Fibroblast of villous mesenchyme (primary cell): ENCODE data around the gene TMEM221. TPM values are rescaled to one million over a fixed set of nuclear protein-coding genes. Genes with fewer than 3 reads are reported as not detected.

Experiments used
- DNase-seq: peaks from one replicate; pipeline ENCODE4 v3.0.0-alpha.2; 2010; ENCODE audit warnings: low read depth
- H3K4me3 ChIP-seq: 2 replicates; pipeline ENCODE4 v1.5.1; 2011; ENCODE audit warnings: low read depth, mild to moderate bottlenecking, low read length
- total RNA-seq: library from RNA; depleted of rRNA; stranded (reverse); fragments of >200 nt; gene quantifications from 2 replicates; pipeline ENCODE4 v1.2.3, GENCODE V29; 2012
- TF ChIP-seq, protein P1 (sequence below): IDR thresholded peaks from 2 replicates; pipeline ENCODE4 v1.5.1; 2012; ENCODE audit warnings: low read depth, mild to moderate bottlenecking, low read length; ENCODE audit not compliant: insufficient read depth

Gene TMEM221
- total RNA-seq, 1 donor: not detected

DNA sequence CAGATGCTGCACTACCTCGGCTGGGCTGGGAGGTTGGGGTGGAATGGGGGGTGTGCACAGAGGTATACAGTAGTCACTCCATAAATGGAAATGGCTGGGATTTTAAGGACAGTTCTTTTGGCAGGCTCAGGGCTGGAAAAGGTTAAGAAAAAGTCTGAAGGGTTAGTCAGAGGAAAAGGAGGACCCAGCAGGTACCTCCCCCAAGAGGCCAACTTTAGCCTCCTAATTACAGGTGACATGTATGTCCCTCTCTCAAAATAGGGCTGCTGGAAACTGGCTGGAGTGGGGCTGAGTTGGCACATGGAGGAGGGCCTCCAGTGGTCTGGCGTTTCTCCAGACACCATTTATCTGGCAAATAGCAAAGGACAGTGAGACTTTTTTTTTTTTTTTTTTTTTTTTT lies 55.5 kb downstream of the TMEM221 start:
- no peak for DNase-seq
- no peak overlapping the region for H3K4me3 ChIP-seq
- TF ChIP-seq, protein P1, sequence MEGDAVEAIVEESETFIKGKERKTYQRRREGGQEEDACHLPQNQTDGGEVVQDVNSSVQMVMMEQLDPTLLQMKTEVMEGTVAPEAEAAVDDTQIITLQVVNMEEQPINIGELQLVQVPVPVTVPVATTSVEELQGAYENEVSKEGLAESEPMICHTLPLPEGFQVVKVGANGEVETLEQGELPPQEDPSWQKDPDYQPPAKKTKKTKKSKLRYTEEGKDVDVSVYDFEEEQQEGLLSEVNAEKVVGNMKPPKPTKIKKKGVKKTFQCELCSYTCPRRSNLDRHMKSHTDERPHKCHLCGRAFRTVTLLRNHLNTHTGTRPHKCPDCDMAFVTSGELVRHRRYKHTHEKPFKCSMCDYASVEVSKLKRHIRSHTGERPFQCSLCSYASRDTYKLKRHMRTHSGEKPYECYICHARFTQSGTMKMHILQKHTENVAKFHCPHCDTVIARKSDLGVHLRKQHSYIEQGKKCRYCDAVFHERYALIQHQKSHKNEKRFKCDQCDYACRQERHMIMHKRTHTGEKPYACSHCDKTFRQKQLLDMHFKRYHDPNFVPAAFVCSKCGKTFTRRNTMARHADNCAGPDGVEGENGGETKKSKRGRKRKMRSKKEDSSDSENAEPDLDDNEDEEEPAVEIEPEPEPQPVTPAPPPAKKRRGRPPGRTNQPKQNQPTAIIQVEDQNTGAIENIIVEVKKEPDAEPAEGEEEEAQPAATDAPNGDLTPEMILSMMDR: no peak

DNA sequence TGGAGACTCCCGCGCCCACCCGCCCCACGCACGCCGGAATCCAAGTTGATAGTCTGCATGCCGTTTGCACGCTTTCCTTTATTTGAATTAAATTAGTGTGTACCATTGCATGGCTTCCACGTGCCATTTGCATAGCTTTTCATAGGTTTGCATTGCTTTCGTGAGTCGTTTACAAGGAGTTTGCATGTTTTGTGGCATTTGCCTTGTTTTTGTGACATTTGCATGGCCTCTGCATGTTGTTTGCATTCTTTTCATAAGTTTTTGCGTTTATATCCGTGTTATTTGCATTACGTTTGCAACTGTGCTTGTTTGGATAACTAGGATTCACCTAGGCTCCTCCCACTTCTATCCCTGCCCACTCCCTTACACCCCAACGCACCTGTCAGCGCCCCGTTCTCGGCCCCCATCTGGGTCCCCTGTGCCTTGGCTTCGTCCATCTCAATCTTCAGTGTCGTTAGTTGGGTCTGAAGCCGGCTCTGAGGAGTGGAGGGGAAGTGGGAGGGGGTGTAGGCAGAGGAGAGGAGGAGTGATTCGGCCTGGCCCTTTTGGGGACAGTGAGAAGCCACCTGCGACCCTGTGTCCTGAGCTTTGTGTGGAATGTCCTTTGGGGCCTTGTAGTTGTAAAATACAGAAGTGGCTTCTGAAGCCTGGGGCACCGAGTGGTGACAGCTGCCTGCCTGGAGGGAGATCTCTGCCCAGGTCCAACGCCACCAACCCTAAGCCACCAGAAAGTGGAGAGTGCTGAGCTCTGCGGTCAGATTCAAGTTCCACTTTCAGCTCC lies 56.9 kb downstream of the TMEM221 start:
- TF ChIP-seq, protein P1: no peak
- no peak for DNase-seq
- peak overlapping the region; percentile 46 for H3K4me3 ChIP-seq

DNA sequence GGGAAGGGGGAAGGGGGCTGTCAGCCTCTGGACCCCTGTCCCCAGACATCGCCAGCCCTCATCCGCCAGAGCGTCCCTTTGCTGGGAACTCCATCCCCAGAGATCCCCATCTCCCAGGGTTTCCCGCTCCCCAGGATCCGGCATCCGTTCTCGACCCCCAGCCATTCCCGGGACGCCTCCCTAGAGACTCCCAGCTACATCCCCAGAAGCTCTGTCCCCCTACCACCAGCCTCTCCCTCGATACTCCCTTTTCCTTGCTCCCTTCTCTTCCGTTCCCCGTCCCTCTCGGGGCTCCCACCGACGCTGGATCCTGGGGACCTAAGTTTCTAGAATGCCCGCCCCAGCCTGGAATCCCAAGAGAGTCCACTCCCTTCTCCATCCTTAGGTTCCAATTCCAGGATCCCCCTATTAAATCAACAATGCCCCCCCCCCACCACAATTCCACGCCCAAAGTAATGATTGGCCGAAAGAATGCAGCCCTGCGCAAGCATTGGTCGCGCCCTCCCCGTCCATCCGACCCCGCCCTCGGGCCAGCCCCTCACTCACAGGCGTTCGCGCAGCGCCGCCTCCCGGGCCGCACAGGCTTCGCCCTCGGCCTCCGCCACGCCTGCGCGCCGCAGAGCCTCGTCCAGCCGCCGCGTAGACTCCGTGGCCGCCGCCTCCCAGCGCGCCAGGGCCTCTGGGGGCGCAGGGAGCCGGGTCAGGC lies 57.6 kb downstream of the TMEM221 start:
- TF ChIP-seq, protein P1: peak; percentile 67
- DNase-seq: peak; percentile 92

DNA sequence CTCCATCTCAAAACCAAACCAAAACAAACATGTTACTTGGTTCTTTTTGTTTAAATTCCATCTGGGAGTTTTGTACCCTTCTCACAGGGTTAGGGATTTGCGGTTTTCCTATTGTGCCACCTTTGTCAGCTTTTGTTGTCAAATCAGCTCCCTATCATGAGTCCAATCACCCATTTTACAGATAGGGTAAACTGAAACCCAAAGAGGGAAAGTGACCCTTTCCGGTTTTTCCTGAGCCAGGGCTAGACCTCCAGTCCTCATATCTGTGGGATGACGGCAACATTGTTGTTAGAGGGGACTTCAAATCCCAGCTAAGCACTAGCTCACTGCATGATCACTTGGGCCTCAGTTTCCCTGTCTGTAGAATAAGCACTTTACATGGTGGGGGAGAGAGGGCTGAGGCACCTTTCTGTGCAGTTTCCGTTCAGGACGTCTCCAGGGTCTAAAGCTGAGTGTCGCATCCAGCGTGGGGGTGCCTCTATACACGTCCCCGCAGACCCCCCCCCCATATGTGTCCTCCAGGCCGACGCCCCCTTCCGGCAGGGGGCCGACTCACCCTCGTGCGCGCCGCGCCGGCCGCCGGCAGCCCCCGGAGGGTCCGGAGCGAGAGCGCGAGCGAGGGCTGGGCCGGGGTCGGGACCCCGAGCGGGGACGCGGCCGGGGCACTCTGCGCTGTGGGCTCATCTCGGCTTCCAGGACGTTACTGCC lies 58.4 kb downstream of the TMEM221 start:
- TF ChIP-seq, protein P1: no peak
- peak overlapping the region; percentile 71 for H3K4me3 ChIP-seq
- DNase-seq: no peak

More for the DNA sequence above, 57.6 kb downstream of the TMEM221 start:
- H3K4me3 ChIP-seq: peak overlapping the region; percentile 71

DNA sequence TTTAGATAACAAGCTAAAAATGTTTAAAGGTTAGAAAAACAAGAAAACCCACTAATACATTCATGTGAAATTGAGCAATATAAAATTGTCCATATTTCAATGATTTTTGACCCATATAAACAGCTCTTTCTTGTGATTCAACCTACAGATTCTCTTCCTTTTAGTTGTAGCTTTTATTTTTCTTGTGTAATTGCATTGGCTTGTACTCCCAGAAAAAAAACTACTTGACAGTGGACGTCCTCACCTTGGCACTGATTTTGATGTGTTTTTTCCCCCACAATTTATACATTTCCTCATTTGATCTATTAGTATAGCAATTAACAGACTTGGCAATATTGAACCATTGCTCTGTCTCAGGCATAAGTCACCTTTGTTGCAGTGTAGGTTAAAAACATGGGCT lies 59.2 kb downstream of the TMEM221 start:
- no peak for DNase-seq
- H3K4me3 ChIP-seq: no peak overlapping the region
- TF ChIP-seq, protein P1: no peak

DNA sequence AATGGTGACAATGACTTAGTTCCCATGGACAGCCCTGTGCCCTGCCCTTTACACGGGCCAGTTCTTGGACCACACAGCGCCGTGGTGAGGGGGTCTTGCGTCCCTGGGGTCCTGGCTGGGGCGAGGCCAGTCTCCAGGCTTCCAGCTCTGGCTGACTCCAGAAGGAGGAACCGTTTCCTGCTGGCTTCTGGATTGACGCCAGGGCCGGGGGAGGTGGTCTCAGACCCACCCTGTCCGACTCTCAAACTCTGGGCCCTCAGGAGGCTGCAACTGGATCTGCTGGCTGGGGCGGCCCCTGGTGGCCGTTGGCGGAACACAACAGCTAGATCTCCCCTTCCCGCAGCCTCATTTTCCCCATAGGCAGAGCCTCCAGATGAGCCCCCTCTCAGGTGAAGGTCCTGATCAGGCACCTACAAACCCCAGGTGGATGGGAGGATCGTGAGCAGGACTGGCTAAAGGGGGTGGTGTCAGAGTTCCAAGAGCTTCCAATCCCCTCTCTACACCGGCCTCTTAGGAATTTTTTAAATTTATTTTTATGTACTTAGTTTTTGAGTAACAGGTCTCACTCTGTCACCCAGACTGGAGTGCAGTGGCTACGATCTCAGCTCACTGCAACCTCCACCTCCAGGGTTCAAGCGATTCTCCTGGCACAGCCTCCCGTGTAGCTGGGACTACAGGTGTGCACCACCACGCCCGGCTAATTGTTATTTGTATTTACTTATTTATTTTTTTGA lies 62.4 kb downstream of the TMEM221 start:
- TF ChIP-seq, protein P1: peak; percentile 92
- no peak overlapping the region for H3K4me3 ChIP-seq
- DNase-seq: peak; percentile 50

Other genes with a start within 250 kb of the TMEM221 start
- gene USE1, start 233.3 kb downstream of the TMEM221 start, total RNA-seq: 18.1 and 23.8 TPM in 2 replicates
- 3.9 and 6.1 TPM in 2 replicates for gene OCEL1, start 222.4 kb downstream of the TMEM221 start, total RNA-seq
- gene NR2F6, start 202.7 kb downstream of the TMEM221 start, total RNA-seq: 51.0 and 56.0 TPM in 2 replicates
- not detected in 2 replicates for gene USHBP1, start 183.9 kb downstream of the TMEM221 start, total RNA-seq
- gene BABAM1, start 181.2 kb downstream of the TMEM221 start, total RNA-seq: 101 and 124 TPM in 2 replicates
- gene ANKLE1, start 166.8 kb downstream of the TMEM221 start, total RNA-seq: 0.32 and 0.86 TPM in 2 replicates
- gene ABHD8, start 145.2 kb downstream of the TMEM221 start, total RNA-seq: 13.8 and 15.5 TPM in 2 replicates
- gene MRPL34, start 142.8 kb downstream of the TMEM221 start, total RNA-seq: 29.8 and 32.2 TPM in 2 replicates
- 14.8 and 16.8 TPM in 2 replicates for gene DDA1, start 139.1 kb downstream of the TMEM221 start, total RNA-seq
- 3.5 and 3.9 TPM in 2 replicates for gene ANO8, start 113.8 kb downstream of the TMEM221 start, total RNA-seq
- 14.2 and 16.1 TPM in 2 replicates for gene GTPBP3, start 111.1 kb downstream of the TMEM221 start, total RNA-seq
- gene PLVAP, start 71.3 kb downstream of the TMEM221 start, total RNA-seq: not detected in 2 replicates
- gene CCDC194, start 54.5 kb downstream of the TMEM221 start, total RNA-seq: not detected in 2 replicates
- 2.6 and 7.8 TPM in 2 replicates for gene BST2, start 43.0 kb downstream of the TMEM221 start, total RNA-seq
- gene MVB12A, start 28.6 kb downstream of the TMEM221 start, total RNA-seq: 32.0 and 47.0 TPM in 2 replicates
- not detected in 2 replicates for gene NXNL1, start 12.3 kb upstream of the TMEM221 start, total RNA-seq
- gene SLC27A1, start 21.9 kb upstream of the TMEM221 start, total RNA-seq: 10.8 and 15.5 TPM in 2 replicates
- gene PGLS, start 63.0 kb upstream of the TMEM221 start, total RNA-seq: 41.5 and 75.4 TPM in 2 replicates
- gene COLGALT1, start 107.0 kb upstream of the TMEM221 start, total RNA-seq: 103 and 119 TPM in 2 replicates
- gene UNC13A, start 239.7 kb upstream of the TMEM221 start, total RNA-seq: under 0.01 and 0.64 TPM in 2 replicates